ENCODE measurements around the gene CHCHD3. TPM values are rescaled to one million over a fixed set of nuclear protein-coding genes. Genes with fewer than 3 reads are reported as not detected.

The CHCHD3 gene
- total RNA-seq, 1 donor from 2014 or later = 20.5 TPM

DNA sequence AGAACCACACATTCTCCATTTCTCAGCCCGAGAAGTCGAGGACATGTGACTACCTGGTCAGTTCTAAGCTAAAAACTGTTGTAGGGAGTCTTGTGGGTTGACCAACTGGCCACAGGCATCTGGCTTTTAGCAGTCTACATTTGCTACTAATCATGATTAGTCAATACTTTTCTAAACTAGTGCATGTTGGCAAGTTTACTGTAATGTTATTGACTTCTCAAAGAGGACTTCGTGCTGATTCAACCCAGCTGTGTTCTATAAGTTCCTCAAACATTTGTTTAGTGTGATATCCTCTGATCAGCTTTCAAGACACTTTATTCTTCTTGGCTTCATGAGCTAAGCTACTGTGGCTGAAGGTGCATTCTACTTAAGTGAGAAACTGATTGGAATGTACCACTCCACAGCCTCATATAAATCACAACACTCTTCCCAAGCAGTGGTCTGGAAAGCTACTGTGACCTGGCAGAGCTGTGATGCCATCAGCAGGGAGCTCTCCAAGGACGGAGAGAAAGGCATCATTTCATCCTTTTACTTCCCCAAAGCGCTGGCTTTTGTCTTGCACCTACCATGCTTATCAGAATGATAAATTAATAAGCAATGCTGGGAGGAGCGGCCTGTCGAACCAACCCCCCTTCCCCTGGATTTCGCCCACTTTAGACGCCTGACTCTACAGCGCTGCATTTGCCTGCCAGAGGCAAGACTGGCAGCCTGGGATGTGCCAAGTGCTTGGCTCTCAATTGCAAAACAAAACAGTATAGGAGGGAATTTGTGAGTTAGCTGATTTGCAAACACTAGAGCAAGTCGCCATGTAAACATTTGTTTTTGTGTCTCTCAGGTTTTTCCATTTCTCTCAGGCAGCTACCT is 298.9 kb downstream of the CHCHD3 start:
- ATAC-seq (no peak), DNase-seq (ENCODE audit: low spot score) (no peak)

DNA sequence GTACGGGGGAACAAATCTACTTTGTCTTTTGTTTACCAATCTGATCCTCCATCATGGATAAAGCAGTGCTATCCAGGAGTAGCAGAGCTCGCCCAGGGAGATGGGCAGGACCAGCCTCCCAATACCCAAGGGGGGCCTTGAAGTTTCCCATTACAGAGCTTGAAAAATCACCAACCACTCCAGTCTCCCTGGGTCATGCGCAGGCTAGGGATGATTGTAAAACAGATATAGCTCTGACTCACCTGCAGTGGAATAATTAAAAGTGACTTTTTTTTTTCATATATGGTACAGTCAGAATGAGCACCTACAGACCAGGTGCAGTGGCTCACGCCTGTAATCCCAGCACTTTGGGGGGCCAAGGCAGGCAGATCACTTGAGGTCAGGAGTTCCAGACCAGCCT is 301.1 kb downstream of the CHCHD3 start:
- ATAC-seq = no peak
- no peak for DNase-seq (ENCODE audit: low spot score)

DNA sequence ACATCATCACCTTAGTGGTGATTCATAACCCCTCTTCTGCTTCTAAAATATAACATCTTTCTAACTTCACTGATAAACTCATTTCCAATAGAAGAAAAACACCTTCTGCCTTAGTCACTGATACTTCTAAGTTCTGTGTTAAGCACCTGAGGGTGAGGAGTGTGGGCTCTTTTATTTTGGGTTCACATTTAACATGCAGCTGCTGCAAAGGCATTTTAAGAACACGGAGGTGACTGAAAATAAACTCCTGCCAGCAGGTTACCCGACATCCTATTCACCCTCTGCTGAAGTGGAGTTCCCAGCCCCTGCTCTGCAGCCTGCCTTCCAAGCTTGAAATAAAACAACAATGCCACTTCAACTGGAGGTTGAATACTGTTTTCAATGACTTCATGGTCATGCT is 302.7 kb downstream of the CHCHD3 start:
- DNase-seq (ENCODE audit: low spot score) (no peak), ATAC-seq (no peak)

- ATAC-seq (no peak), DNase-seq (ENCODE audit: low spot score) (no peak)
Observed at GRCh38 chr7:132778761-132779160, 303.1 kb downstream of the CHCHD3 start.

DNA sequence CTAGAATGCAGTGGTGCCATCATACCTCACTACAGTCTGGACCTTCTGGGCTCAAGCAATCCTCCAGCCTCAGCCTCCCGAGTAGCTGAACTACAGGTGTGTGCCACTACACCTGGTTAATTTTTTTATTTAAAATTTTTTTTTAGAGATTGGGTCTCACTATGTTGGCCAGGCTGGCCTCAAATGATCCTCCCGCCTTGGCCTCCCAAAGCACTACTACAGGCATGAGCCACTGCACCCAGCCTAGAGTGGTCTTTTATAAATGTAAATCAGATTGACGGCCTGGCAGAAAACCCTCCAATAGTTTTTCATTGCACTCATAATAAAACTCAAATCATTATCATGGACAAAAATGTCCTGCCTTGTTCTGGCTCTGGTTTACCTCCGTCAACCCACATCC is 303.9 kb downstream of the CHCHD3 start:
- no peak for ATAC-seq
- DNase-seq (ENCODE audit: low spot score) = no peak

DNA sequence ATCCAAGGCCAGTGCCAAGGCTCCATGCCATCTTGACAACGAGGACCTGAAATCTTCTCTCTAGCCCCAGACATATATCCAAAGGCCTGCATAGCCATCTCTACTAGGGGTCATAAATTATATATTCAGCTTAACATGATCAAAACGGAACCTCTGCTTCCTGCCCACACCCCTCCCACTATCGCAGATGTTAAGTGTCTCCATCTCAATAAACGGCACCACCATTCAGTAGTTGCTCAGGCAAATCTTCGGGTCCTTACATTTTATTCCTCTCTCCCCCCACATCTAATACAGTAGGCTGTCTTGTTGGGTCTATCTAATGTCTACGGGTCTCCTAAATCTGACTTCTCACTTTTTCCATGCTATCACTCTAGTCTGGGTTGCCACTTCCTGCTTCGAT is 304.5 kb downstream of the CHCHD3 start:
- ATAC-seq (no peak), DNase-seq (ENCODE audit: low spot score) (no peak)

DNA sequence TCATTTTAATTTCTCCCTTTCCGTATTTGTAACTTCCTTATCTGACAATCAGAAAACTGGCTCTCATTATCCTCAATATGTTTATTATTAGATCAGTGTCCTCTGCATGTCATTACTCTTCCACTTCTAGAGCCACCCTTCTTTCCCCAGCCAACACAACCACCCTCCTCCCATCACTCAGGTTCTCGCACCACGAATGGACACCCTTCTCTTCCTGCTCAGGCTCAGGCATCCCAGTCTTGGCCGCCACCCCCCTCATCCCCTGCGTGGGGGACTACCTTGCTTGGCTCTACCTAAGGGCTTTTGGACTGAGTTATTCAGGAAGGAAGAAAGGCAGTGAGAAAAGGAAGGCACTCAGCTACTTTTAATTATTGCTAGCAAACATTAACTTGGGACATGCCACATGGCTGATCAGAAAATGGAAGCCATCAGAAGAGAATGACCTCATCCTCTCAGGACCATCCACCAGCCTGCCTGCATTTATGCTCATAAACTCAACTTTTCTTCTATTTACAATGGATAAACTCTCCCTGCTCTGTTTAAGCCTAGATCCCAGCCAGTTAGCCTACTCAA is 305.8 kb downstream of the CHCHD3 start:
- ATAC-seq = no peak
- no peak for DNase-seq (ENCODE audit: low spot score)

DNA sequence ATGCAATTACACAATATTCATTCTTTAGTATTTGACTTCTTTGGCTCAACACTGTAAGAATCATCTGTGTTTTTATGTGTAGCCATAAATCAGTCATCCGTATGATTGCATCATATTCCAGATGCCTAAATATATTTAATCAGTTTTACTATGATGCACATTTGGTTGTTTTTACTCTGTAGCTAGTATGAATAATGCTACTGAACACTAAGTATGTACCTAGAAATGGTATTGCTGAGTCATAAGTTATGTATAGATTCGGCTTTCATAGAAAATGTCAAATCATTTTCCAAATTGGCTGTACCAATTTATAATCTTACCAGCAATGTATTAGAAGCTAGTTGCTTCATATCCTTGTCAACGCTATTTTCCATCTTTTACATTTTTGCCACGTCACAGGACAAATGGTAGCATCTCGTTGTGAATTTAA is 308.3 kb downstream of the CHCHD3 start:
- no peak for ATAC-seq
- no peak for DNase-seq (ENCODE audit: low spot score)

GRCh38 chr7:132771301-132771730 is 310.6 kb downstream of the CHCHD3 start:
- DNase-seq (ENCODE audit: low spot score) (no peak), ATAC-seq (no peak)

DNA sequence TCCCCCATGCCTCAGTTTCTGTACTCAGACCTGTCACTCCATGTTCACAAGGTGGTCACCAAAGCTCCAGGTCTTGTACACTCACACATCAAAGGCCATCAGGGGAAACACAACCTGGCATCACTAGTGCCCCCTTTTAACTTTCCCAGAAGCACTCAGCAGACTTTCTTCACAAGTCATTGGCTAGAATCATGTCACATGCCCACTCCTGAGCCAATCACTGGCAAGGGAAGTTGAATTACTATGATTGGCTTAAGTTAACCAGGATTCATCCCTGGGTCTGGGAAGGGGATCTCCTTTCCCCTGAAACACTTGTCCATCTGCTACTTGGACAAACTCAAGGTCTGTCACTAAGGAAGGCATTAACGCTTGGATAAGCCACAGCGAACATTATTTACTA is 311.8 kb downstream of the CHCHD3 start:
- DNase-seq (ENCODE audit: low spot score) (no peak), ATAC-seq (no peak)

- no peak for ATAC-seq
Observed at GRCh38 chr7:132769280-132769679, 312.6 kb downstream of the CHCHD3 start.

GRCh38 chr7:132768099-132768498 is 313.8 kb downstream of the CHCHD3 start:
- ATAC-seq (no peak), DNase-seq (ENCODE audit: low spot score) (no peak)

More at GRCh38 chr7:132769280-132769679, 312.6 kb downstream of the CHCHD3 start:
- no peak for DNase-seq (ENCODE audit: low spot score)

- ATAC-seq (no peak), DNase-seq (ENCODE audit: low spot score) (no peak)
Observed at GRCh38 chr7:132767378-132767777, 314.5 kb downstream of the CHCHD3 start.

DNA sequence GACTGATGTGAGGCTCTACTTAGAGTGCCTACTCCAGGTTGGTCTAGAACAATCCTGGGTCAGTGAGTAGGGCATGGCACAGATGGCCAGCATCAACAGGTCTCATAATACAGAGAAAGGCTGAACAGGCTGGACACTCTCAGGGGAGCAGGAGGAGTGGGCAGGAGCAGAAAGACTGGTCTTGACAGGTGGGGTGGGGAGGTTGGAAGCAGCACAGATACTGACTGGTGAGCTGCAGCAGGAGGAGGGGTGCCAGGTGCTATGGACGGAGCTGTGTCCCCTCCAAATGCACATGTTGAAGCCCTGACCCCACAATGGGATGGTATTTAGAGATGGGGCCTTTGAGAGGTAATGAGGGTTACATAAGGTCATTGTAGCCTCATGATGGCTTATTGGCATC is 315.2 kb downstream of the CHCHD3 start:
- ATAC-seq (no peak), DNase-seq (ENCODE audit: low spot score) (no peak)

DNA sequence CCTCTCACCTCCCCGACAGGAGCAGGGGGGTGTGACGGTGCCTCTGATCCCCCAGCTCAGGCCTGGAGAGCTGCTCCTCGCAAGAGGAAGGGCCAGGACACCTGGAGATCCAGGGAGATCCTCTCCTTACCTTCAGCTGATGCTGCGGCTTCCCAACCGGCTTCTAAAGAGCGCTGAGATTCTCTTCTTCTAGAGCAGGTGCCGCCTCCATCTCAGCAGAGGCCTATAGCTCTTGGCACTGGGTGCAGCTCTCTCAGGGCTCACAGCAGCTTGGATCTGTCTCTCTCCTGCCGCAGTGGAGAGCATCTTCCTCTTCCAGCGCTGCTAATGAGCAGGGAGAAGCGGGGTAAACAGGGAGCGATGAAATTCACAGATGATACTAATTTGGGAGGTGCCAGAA is 316.0 kb downstream of the CHCHD3 start:
- no peak for DNase-seq (ENCODE audit: low spot score)

DNA sequence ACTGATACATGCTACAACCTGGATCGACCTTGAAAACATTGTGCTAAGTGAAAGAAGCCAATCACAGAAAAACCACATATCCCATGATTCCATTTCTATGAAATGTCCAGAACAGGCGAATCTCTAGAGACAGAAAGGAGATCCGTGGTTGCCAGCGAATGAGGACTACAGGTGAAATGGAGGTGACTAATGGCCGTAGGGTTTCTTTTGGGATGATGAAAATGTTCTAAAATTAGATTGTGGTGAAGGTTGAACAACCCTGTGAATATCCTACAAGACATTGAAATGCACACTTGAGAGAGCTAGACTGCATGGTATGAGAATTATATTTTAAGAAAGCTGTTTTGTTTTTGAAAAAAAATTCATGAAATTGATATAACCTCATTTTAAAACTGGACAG is 317.1 kb downstream of the CHCHD3 start:
- ATAC-seq (no peak), DNase-seq (ENCODE audit: low spot score) (no peak)

More for the DNA sequence above, 316.0 kb downstream of the CHCHD3 start:
- ATAC-seq = no peak

DNA sequence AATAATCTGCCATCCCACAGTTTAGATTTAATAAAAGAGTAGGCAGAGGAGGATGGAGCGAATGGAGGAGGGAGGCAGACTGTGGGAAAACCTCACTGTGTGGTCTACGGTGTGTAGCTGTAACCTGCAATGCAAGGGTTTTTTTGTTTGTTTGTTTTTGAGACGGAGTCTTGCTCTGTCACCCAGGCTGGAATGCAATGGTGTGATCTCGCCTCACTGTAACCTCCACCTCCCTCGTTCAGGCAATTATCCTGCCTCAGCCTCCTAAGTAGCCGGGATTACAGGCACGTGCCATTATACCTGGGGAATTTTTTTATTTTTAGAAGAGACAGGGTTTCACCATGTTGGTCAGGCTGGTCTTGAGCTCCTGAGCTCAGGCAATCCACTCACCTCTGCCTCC is 321.0 kb downstream of the CHCHD3 start:
- no peak for ATAC-seq
- DNase-seq (ENCODE audit: low spot score) = no peak

DNA sequence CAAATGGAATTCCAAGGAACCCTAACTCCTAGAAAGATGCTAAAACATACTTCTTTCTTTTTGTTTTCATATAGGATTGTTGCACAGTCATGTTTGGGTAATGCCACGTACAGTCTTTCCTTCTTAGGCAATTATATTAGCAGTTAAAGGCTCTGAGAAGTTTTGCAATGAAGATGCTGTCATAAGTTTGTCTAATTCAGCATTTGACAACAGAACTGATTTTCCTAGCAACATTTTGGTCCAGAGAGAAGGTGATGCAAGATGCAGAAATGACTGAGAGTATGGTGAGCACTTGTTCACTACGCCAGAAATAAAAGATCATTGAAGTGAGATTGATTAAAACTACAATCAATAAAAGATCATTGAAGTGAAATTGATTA is 321.7 kb downstream of the CHCHD3 start:
- no peak for ATAC-seq

DNA sequence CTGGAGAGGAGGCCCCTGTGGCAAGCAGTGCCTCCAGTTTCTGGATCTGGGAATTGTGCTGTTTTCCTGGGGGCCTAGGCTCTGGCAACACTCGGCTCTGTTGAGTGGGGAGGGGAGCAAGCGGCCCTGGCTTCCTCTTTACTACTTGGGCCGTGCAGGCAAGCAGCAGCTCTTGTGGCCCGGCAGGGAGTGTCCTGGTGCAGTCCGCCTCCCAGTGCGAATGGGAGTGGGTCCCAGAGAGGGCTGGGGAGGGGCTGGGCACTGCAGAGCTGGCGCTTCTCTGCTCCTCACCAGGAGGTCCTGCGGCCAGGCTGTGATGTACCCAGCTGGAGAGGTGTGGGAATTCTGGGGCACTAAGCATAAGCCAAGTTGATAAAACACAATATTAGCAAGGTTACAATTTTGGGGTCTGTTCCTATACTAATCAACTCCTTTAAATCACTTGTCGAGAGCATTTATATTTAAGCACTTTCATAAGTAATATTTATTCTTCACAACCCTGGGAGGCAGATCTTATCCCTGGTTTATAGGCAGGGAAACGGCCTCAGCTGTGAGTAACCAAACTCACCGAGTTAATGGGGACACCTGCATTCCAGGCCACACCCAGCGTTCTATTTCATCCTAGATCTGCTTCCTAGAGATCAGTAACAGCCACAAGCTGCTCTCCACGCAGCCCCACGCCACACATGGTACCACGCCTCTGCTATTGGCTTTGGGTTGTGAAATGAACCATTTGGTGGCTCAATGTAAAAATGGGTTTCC is 322.2 kb downstream of the CHCHD3 start:
- ATAC-seq (peak; percentile 22), DNase-seq (ENCODE audit: low spot score) (no peak)

More for the DNA sequence above, 321.7 kb downstream of the CHCHD3 start:
- DNase-seq (ENCODE audit: low spot score) = no peak

- DNase-seq (ENCODE audit: low spot score) = no peak
- ATAC-seq = peak; percentile 29
Observed at GRCh38 chr7:132758986-132759385, 322.9 kb downstream of the CHCHD3 start.

DNA sequence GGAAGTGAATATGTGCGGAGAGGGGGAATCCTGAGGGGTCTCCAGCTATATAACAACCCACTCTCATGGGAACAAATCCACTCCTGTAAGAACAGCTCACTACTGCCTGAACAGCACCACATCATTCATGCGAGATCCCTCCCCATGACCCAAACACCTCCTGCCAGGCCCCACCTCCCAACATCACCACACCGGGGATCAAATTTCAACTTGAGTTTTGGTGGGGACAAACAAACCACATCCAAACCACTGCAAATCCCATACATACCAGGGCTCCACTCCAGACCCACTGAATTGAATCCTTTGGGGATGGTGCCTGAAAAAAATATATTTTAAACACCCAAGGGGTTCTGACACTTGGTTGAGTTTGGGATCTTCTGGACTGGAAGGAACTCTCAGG is 324.1 kb downstream of the CHCHD3 start:
- no peak for ATAC-seq
- DNase-seq (ENCODE audit: low spot score) = no peak

All from left lobe of liver (tissue), 2 donors.